Ishikawa (cell line): ENCODE results near the gene TRPM3.

Experiments
- EP300 ChIP-seq: IDR thresholded peaks from 2 replicates; pipeline ENCODE4 v1.6.1; 2012; ENCODE audit warnings: borderline replicate concordance
- MAX ChIP-seq: IDR thresholded peaks from 2 replicates; pipeline ENCODE4 v1.6.1; 2012
- RAD21 ChIP-seq: IDR thresholded peaks from 2 replicates; pipeline ENCODE4 v1.6.1; 2012; ENCODE audit warnings: low read depth
- REST ChIP-seq: IDR thresholded peaks from 2 replicates; pipeline ENCODE4 v1.6.1; 2012; ENCODE audit warnings: low read depth, mild to moderate bottlenecking
- TAF1 ChIP-seq: IDR thresholded peaks from 2 replicates; pipeline ENCODE4 v1.6.1; 2012; ENCODE audit warnings: low read depth, mild to moderate bottlenecking
- TEAD4 ChIP-seq: IDR thresholded peaks from 2 replicates; pipeline ENCODE4 v1.6.1; 2012
- USF1 ChIP-seq: IDR thresholded peaks from 2 replicates; pipeline ENCODE4 v1.6.1; 2012
- YY1 ChIP-seq: IDR thresholded peaks from 2 replicates; pipeline ENCODE4 v1.6.1; 2012; ENCODE audit warnings: low read depth
- ZBTB7A ChIP-seq: IDR thresholded peaks from 2 replicates; pipeline ENCODE4 v1.6.1; 2012; ENCODE audit warnings: low read depth

GRCh38 chr9:70566066-70566465, 555.4 kb downstream of the TRPM3 start:
- TF ChIP-seq RAD21 (no peak), ZBTB7A (no peak), TAF1 (no peak), EP300 (no peak), YY1 (no peak), REST (no peak), TEAD4 (no peak), MAX (no peak), USF1 (no peak)
